Effector memory CD4-positive, alpha-beta T cell (primary cell): ENCODE data around the gene DNAH10.

ENCODE experiments used
- DNase-seq, 3 donors: peaks; one replicate each; pipeline ENCODE4 v3.0.0-alpha.2; 2020
- H3K27ac ChIP-seq: 2 replicates; pipeline ENCODE4 v1.7.0; 2013; ENCODE audit warnings: mild to moderate bottlenecking, low read length, moderate library complexity; ENCODE audit not compliant: insufficient read depth, poor library complexity, severe bottlenecking
- H3K27me3 ChIP-seq: replicated peaks from 2 replicates; pipeline ENCODE4 v1.7.0; 2013; ENCODE audit warnings: mild to moderate bottlenecking, low read length; ENCODE audit not compliant: insufficient read depth, control insufficient read depth, poor library complexity, severe bottlenecking
- H3K36me3 ChIP-seq: 2 replicates; pipeline ENCODE4 v1.7.0; 2013; ENCODE audit warnings: mild to moderate bottlenecking, low read length, moderate library complexity; ENCODE audit not compliant: control insufficient read depth, insufficient read depth
- H3K4me1 ChIP-seq: 2 replicates; pipeline ENCODE4 v1.7.0; 2013; ENCODE audit warnings: low read length, mild to moderate bottlenecking; ENCODE audit not compliant: control insufficient read depth, insufficient read depth, poor library complexity, severe bottlenecking
- H3K4me3 ChIP-seq: 2 replicates; pipeline ENCODE4 v1.7.0; 2013; ENCODE audit warnings: low read length, low read depth, mild to moderate bottlenecking; ENCODE audit not compliant: insufficient read depth, poor library complexity, severe bottlenecking
- H3K9me3 ChIP-seq: 2 replicates; pipeline ENCODE4 v1.7.0; 2013; ENCODE audit warnings: mild to moderate bottlenecking, low read length, moderate library complexity; ENCODE audit not compliant: control insufficient read depth

The DNAH10 gene

DNA sequence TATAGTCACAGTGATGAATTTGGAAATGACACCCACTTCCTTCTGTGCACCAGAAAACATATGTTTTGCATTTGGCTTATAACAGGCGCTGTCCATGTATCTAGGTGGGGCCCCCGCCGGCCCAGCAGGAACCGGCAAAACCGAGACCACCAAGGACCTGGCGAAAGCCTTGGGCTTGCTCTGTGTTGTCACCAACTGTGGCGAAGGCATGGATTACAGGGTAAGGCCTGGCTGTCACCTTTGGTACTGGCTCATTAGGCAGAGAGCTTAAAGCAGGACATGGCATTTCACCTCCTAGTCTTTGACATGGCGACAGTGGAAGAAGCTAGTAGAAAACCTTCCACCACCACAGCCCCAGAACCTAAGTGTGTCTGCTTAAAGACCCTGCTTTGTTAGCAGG, 85.8 kb downstream of the DNAH10 start:
- H3K36me3 ChIP-seq: no peaks in the 10 kb centered on the region
- no peak overlapping the region for H3K4me3 ChIP-seq
- no peak overlapping the region for H3K27ac ChIP-seq
- H3K4me1 ChIP-seq: no peaks in the 10 kb centered on the region
- no peaks in the 10 kb centered on the region for H3K9me3 ChIP-seq
- no peaks in the 10 kb centered on the region for H3K27me3 ChIP-seq
- no peak for DNase-seq

DNA sequence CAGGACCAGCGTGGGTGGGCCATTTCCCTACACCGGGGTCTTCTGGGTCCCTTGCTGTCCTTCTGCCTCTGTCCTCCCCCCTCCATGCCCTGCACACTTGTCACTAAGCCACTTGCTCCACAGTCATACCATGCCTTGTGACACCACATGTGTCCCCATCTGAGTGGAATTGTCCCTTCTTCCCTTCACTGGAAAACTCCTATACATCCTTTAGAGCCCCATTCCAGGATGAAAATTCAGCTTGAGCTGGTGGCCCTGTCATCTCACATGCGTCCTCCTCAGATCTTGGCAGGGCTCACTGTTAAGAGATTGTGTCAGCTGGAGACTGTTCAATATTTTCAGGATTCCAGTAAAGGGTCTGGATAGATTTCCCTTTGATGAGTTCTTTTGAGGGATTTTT, 87.4 kb downstream of the DNAH10 start:
- Histone ChIP-seq H3K4me3 (no peak overlapping the region), H3K9me3 (no peaks in the 10 kb centered on the region), H3K36me3 (no peaks in the 10 kb centered on the region), H3K27ac (no peak overlapping the region), H3K4me1 (no peaks in the 10 kb centered on the region), H3K27me3 (no peaks in the 10 kb centered on the region)
- DNase-seq: no peak

GRCh38 chr12:123850246-123851134, 88.4 kb downstream of the DNAH10 start:
- H3K9me3 ChIP-seq: no peaks in the 10 kb centered on the region
- no peaks in the 10 kb centered on the region for H3K36me3 ChIP-seq
- no peaks in the 10 kb centered on the region for H3K4me1 ChIP-seq
- DNase-seq: no peak
- H3K4me3 ChIP-seq: no peak overlapping the region
- no peak overlapping the region for H3K27ac ChIP-seq
- no peaks in the 10 kb centered on the region for H3K27me3 ChIP-seq

GRCh38 chr12:123853396-123854070, 91.4 kb downstream of the DNAH10 start:
- H3K9me3 ChIP-seq: no peaks in the 10 kb centered on the region
- DNase-seq: no peak
- H3K4me3 ChIP-seq: no peak overlapping the region
- H3K27ac ChIP-seq: no peak overlapping the region
- no peaks in the 10 kb centered on the region for H3K36me3 ChIP-seq
- H3K4me1 ChIP-seq: no peaks in the 10 kb centered on the region
- no peaks in the 10 kb centered on the region for H3K27me3 ChIP-seq

- no peaks in the 10 kb centered on the region for H3K9me3 ChIP-seq
- H3K4me3 ChIP-seq: no peak overlapping the region
- H3K27ac ChIP-seq: no peak overlapping the region
- DNase-seq: no peak
- H3K36me3 ChIP-seq: no peaks in the 10 kb centered on the region
- no peaks in the 10 kb centered on the region for H3K27me3 ChIP-seq
- no peaks in the 10 kb centered on the region for H3K4me1 ChIP-seq
Observed at GRCh38 chr12:123854232-123854631, 92.1 kb downstream of the DNAH10 start.

DNA sequence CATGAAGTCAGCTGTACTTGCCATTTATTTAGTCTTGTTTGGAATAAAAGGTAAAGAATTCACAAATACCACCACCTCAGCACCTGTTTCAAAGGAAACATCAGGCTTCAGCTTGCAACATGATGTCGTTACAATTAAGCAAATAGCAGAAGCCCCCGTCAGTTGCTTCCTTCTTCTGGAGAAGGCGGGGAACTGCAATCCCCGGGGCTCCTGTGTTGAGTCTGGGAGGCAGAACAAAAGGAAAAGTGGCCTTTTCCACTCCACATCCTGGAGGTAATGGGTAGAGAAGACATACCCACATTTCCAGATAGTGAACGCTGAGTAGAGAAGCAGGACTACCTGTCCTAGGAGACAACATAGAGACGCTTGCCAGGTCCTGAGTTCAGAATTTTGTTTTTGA, 92.8 kb downstream of the DNAH10 start:
- H3K4me1 ChIP-seq: no peaks in the 10 kb centered on the region
- H3K27me3 ChIP-seq: no peaks in the 10 kb centered on the region
- no peaks in the 10 kb centered on the region for H3K9me3 ChIP-seq
- no peak overlapping the region for H3K27ac ChIP-seq
- DNase-seq: no peak
- H3K36me3 ChIP-seq: no peaks in the 10 kb centered on the region
- no peak overlapping the region for H3K4me3 ChIP-seq

DNA sequence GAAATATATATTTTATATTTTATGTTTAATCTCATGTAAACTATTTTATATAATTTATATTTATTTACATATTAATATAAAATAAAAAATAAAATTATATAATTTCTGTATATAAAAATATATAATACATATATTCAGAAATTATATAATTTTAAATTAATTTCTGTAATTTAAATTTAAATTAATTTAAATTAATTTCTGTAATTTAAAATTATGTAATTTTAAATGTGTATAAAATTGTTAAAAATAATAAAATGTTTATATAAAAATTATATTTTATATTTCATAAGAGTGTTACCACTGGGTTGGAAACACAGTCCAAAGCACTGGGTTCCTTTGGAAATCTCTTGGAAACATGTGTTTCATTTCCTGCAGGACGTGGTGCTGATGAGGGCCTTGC, 94.6 kb downstream of the DNAH10 start:
- no peaks in the 10 kb centered on the region for H3K9me3 ChIP-seq
- no peak overlapping the region for H3K27ac ChIP-seq
- no peaks in the 10 kb centered on the region for H3K27me3 ChIP-seq
- no peak overlapping the region for H3K4me3 ChIP-seq
- no peaks in the 10 kb centered on the region for H3K4me1 ChIP-seq
- no peak for DNase-seq
- no peaks in the 10 kb centered on the region for H3K36me3 ChIP-seq

DNA sequence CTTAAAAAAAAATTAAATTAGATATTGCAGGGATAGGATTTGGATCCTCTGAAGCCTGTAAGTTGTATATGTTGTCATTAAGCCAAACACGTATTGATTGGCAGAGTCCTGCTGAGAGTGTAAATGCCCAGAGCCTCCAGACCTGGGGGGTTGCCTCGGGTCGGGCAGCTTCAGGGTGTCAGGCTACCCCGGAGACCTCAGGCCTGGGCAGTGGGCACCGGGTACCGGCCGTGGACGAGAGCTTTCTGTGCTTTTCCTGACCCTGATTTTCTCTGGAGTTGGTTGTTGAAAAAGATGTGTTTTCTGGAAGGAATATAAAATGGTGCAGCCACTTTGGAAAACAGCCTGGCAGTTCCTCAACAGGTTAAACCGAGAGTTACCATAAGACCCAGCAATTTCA, 96.1 kb downstream of the DNAH10 start:
- no peaks in the 10 kb centered on the region for H3K36me3 ChIP-seq
- no peak overlapping the region for H3K4me3 ChIP-seq

GRCh38 chr12:123859035-123859434, 96.9 kb downstream of the DNAH10 start:
- Histone ChIP-seq H3K9me3 (no peaks in the 10 kb centered on the region), H3K27ac (no peak overlapping the region), H3K4me3 (no peak overlapping the region), H3K36me3 (no peaks in the 10 kb centered on the region), H3K4me1 (no peaks in the 10 kb centered on the region), H3K27me3 (no peaks in the 10 kb centered on the region)
- no peak for DNase-seq

More for the DNA sequence above, 96.1 kb downstream of the DNAH10 start:
- Histone ChIP-seq H3K9me3 (no peaks in the 10 kb centered on the region), H3K27me3 (no peaks in the 10 kb centered on the region), H3K27ac (no peak overlapping the region), H3K4me1 (no peaks in the 10 kb centered on the region)
- no peak for DNase-seq

GRCh38 chr12:123860377-123860776, 98.3 kb downstream of the DNAH10 start:
- Histone ChIP-seq H3K27ac (no peak overlapping the region), H3K27me3 (no peaks in the 10 kb centered on the region), H3K36me3 (no peaks in the 10 kb centered on the region), H3K9me3 (no peaks in the 10 kb centered on the region), H3K4me1 (no peaks in the 10 kb centered on the region), H3K4me3 (no peak overlapping the region)
- DNase-seq: no peak
